MM.1S (cell line): ENCODE data around the gene LGALS14.

Source experiments
- CTCF ChIP-seq: fragments of 300-600 bp; sonication (generic); IDR thresholded peaks from 2 replicates; pipeline ENCODE4 v1.5.1; 2016; ENCODE audit warnings: antibody characterized with exemption, low read length, mixed read lengths
- EZH2 ChIP-seq: fragments of 300-600 bp; sonication (generic); optimal IDR thresholded peaks from 2 replicates; pipeline ENCODE3; 2017; ENCODE audit warnings: low read depth, mild to moderate bottlenecking, antibody characterized with exemption, low read length, mixed read lengths

GRCh38 chr19:39704181-39705044, at the start of gene LGALS14:
- no peak for TF ChIP-seq CTCF
- no peak for TF ChIP-seq EZH2
